Trophoblast cell (in vitro differentiated cells and primary cell): ENCODE measurements around the gene FUT8.

Experiments used
- DNase-seq, 2 donors: peaks; one replicate each; pipeline ENCODE4 v3.0.0-alpha.2; 2016
- H2AFZ ChIP-seq: 2 replicates; pipeline ENCODE4 v1.6.1; 2013; ENCODE audit warnings: low read length, moderate library complexity, mild to moderate bottlenecking; ENCODE audit not compliant: insufficient read depth, poor library complexity
- H2AK5ac ChIP-seq: 2 replicates; pipeline ENCODE4 v1.6.1; 2013; ENCODE audit warnings: mild to moderate bottlenecking, low read length
- H2BK120ac ChIP-seq: 2 replicates; pipeline ENCODE4 v1.6.1; 2013; ENCODE audit warnings: low read length, mild to moderate bottlenecking, moderate library complexity; ENCODE audit not compliant: insufficient read depth, poor library complexity
- H2BK12ac ChIP-seq: 2 replicates; pipeline ENCODE4 v1.6.1; 2013; ENCODE audit warnings: mild to moderate bottlenecking, low read length, moderate library complexity
- H2BK5ac ChIP-seq: 2 replicates; pipeline ENCODE4 v1.6.1; 2013; ENCODE audit warnings: low read length, low read depth, moderate library complexity, mild to moderate bottlenecking; ENCODE audit not compliant: poor library complexity
- H3K14ac ChIP-seq: 2 replicates; pipeline ENCODE4 v1.6.1; 2013; ENCODE audit warnings: mild to moderate bottlenecking, low read length
- H3K18ac ChIP-seq: 2 replicates; pipeline ENCODE4 v1.6.1; 2013; ENCODE audit warnings: mild to moderate bottlenecking, low read length
- H3K23ac ChIP-seq: 2 replicates; pipeline ENCODE4 v1.6.1; 2013; ENCODE audit warnings: low read length
- H3K27ac ChIP-seq: 2 replicates; pipeline ENCODE4 v1.5.1; 2013; ENCODE audit warnings: low read depth, mild to moderate bottlenecking, inconsistent platforms, low read length, moderate library complexity
- H3K27me3 ChIP-seq: 2 replicates; pipeline ENCODE4 v1.6.1; 2013; ENCODE audit warnings: inconsistent platforms, mild to moderate bottlenecking, low read length, moderate library complexity; ENCODE audit not compliant: insufficient read depth
- H3K36me3 ChIP-seq, 2 experiments: 1 replicate in 1 of 2; 2 replicates in 1 of 2; pipeline ENCODE4 v1.6.1; 2013; ENCODE audit warnings: low read length in 2 of 2, mild to moderate bottlenecking in 2 of 2, moderate library complexity in 1 of 2; ENCODE audit not compliant: insufficient read depth in 2 of 2, control insufficient read depth in 1 of 2
- H3K4ac ChIP-seq: 2 replicates; pipeline ENCODE4 v1.6.1; 2013; ENCODE audit warnings: low read depth, mild to moderate bottlenecking, low read length, moderate library complexity
- H3K4me1 ChIP-seq, 2 experiments: 1 replicate in 1 of 2; 2 replicates in 1 of 2; pipeline ENCODE4 v1.6.1; 2013; ENCODE audit warnings: low read length in 2 of 2, mild to moderate bottlenecking in 2 of 2, moderate library complexity in 1 of 2; ENCODE audit not compliant: insufficient read depth in 2 of 2, control insufficient read depth in 1 of 2
- H3K4me2 ChIP-seq: 2 replicates; pipeline ENCODE4 v1.6.1; 2013; ENCODE audit warnings: inconsistent platforms, mild to moderate bottlenecking, low read length, moderate library complexity
- H3K4me3 ChIP-seq: 2 replicates; pipeline ENCODE4 v1.5.1; 2013; ENCODE audit warnings: mild to moderate bottlenecking, low read depth, low read length, inconsistent platforms
- H3K79me1 ChIP-seq: one replicate; pipeline ENCODE4 v1.6.1; 2013; ENCODE audit warnings: low read length
- H3K79me2 ChIP-seq: 2 replicates; pipeline ENCODE4 v1.6.1; 2013; ENCODE audit warnings: low read length, mild to moderate bottlenecking; ENCODE audit not compliant: control insufficient read depth, insufficient read depth, poor library complexity
- H3K9ac ChIP-seq: 2 replicates; pipeline ENCODE4 v1.6.1; 2013; ENCODE audit warnings: mild to moderate bottlenecking, low read length
- H3K9me3 ChIP-seq: 2 replicates; pipeline ENCODE4 v1.6.1; 2013; ENCODE audit warnings: low read depth, mild to moderate bottlenecking, control low read depth, inconsistent platforms, low read length; ENCODE audit not compliant: insufficient read depth
- H4K12ac ChIP-seq: 2 replicates; pipeline ENCODE4 v1.6.1; 2013; ENCODE audit warnings: low read depth, mild to moderate bottlenecking, low read length, moderate library complexity
- H4K8ac ChIP-seq: 2 replicates; pipeline ENCODE4 v1.6.1; 2013; ENCODE audit warnings: low read depth, mild to moderate bottlenecking, low read length, moderate library complexity
- H4K91ac ChIP-seq: one replicate; pipeline ENCODE4 v1.6.1; 2013; ENCODE audit warnings: low read depth, mild to moderate bottlenecking, low read length, moderate library complexity
- WGBS: extraction: QIAGEN DNeasy Blood & Tissue Kit; methylation state at CpG from one replicate; pipeline ENCODE4 v1.1.7; 2013; ENCODE audit warnings: missing lambda C conversion rate; ENCODE audit not compliant: insufficient read length, insufficient coverage; ENCODE audit errors: extremely low coverage; 5-methylcytosine and 5-hydroxymethylcytosine counted together

FUT8 gene

GRCh38 chr14:65446159-65446558, 33.6 kb downstream of the FUT8 start:
- Histone ChIP-seq H3K23ac (no peak overlapping the region), H3K4ac (no peak overlapping the region), H3K4me2 (no peak overlapping the region), H2AK5ac (no peak overlapping the region), H3K79me2 (peaks cover 2% of the 10 kb centered on the region), H2BK5ac (no peak overlapping the region), H3K18ac (no peak overlapping the region), H2BK12ac (no peak overlapping the region), H3K9ac (no peak overlapping the region), H3K4me1 (peaks cover 2% of the 10 kb centered on the region in 2 experiments), H3K9me3 (peaks cover 1% of the 10 kb centered on the region), H2AFZ (no peak overlapping the region), H3K27me3 (no peaks in the 10 kb centered on the region), H3K36me3 (peaks cover 0 to 5% of the 10 kb centered on the region in 2 experiments), H4K12ac (no peak overlapping the region), H2BK120ac (no peak overlapping the region), H3K79me1 (peaks cover 5% of the 10 kb centered on the region), H3K4me3 (no peak overlapping the region), H4K8ac (no peak overlapping the region), H3K14ac (no peak overlapping the region), H3K27ac (no peak overlapping the region), H4K91ac (no peak overlapping the region)
- DNase-seq, result no peak
- WGBS, result no CpG with 5 or more reads among the region's 1 CpG

- Histone ChIP-seq H3K36me3 (peaks cover 0 to 5% of the 10 kb centered on the region in 2 experiments), H2BK120ac (no peak overlapping the region), H3K9ac (no peak overlapping the region), H3K23ac (no peak overlapping the region), H2BK12ac (no peak overlapping the region), H2AFZ (no peak overlapping the region), H2BK5ac (no peak overlapping the region), H3K27ac (no peak overlapping the region), H3K27me3 (no peaks in the 10 kb centered on the region), H3K18ac (no peak overlapping the region), H3K4me3 (no peak overlapping the region), H4K8ac (no peak overlapping the region), H3K79me2 (peaks cover 10% of the 10 kb centered on the region), H4K91ac (no peak overlapping the region), H3K79me1 (peaks cover 4% of the 10 kb centered on the region), H4K12ac (no peak overlapping the region), H3K4ac (no peak overlapping the region), H3K4me1 (peaks cover 2 to 5% of the 10 kb centered on the region in 2 experiments), H3K9me3 (peaks cover 2% of the 10 kb centered on the region), H3K14ac (no peak overlapping the region), H3K4me2 (no peak overlapping the region), H2AK5ac (no peak overlapping the region)
- DNase-seq, result no peak
- no CpG with 5 or more reads among the region's 1 CpG for WGBS
These were observed 37.1 kb downstream of the FUT8 start for GRCh38 chr14:65449647-65450046.

GRCh38 chr14:65453807-65454480, 41.4 kb downstream of the FUT8 start:
- Histone ChIP-seq H3K9me3 (peaks cover 2% of the 10 kb centered on the region), H3K27me3 (no peaks in the 10 kb centered on the region), H3K14ac (no peak overlapping the region), H3K4me3 (no peak overlapping the region), H2AFZ (no peak overlapping the region), H2BK120ac (no peak overlapping the region), H3K9ac (no peak overlapping the region), H3K4me2 (no peak overlapping the region), H3K4me1 (peaks cover 2 to 7% of the 10 kb centered on the region in 2 experiments), H4K8ac (no peak overlapping the region), H3K79me2 (peaks cover 10% of the 10 kb centered on the region), H2BK5ac (no peak overlapping the region), H2BK12ac (no peak overlapping the region), H3K4ac (peak overlapping the region; percentile 89), H3K36me3 (peaks cover 0 to 5% of the 10 kb centered on the region in 2 experiments), H3K79me1 (peaks cover 7% of the 10 kb centered on the region), H4K12ac (no peak overlapping the region), H3K23ac (no peak overlapping the region), H2AK5ac (no peak overlapping the region), H4K91ac (no peak overlapping the region), H3K18ac (no peak overlapping the region), H3K27ac (peak overlapping the region; percentile 23)
- no CpG with 5 or more reads among the region's 3 CpGs for WGBS
- no peak for DNase-seq

GRCh38 chr14:65456247-65456646, 43.7 kb downstream of the FUT8 start:
- Histone ChIP-seq H3K18ac (no peak overlapping the region), H3K27me3 (no peaks in the 10 kb centered on the region), H3K4me2 (no peak overlapping the region), H3K4me1 (peaks cover 0 to 4% of the 10 kb centered on the region in 2 experiments), H3K4me3 (no peak overlapping the region), H3K9me3 (no peaks in the 10 kb centered on the region), H2AFZ (no peak overlapping the region), H2BK12ac (no peak overlapping the region), H3K36me3 (peaks cover 0 to 2% of the 10 kb centered on the region in 2 experiments), H2BK5ac (peak overlapping the region; percentile 40), H3K27ac (peak overlapping the region; percentile 25), H3K4ac (no peak overlapping the region), H3K79me2 (peaks cover 8% of the 10 kb centered on the region), H3K23ac (no peak overlapping the region), H3K14ac (no peak overlapping the region), H3K79me1 (peaks cover 5% of the 10 kb centered on the region), H3K9ac (no peak overlapping the region), H4K12ac (no peak overlapping the region), H4K91ac (peak overlapping the region; percentile 24), H2BK120ac (no peak overlapping the region), H2AK5ac (no peak overlapping the region), H4K8ac (no peak overlapping the region)
- WGBS, result no CpG with 5 or more reads among the region's 1 CpG
- no peak for DNase-seq
